ENCODE results near the gene DEPDC1B. TPM values are rescaled to one million over a fixed set of nuclear protein-coding genes. Genes with fewer than 3 reads are reported as not detected.

DEPDC1B gene
- total RNA-seq, 3 donors from 2014 or later: under 0.01 to 1.1 (median 0.29) TPM

DNA sequence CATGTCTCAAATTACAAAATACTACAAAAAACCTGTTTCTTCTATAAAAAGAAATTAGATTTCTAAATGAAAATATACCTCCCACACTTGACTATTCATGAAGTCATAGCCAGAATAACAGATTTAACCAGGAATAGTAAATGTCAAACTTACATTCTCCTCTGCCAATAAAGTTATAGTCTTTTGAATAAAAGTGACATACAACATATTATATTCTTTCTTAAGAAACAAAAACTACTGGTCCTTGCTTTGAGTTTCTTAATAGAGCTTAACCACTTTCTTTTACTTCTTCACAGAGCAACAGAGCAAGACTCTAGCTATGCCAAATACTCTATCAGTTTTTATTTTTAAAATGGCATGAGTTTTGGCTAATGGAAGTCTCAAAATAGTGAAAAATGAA lies 61.7 kb downstream of the DEPDC1B start:
- no peak for TF ChIP-seq POLR2A (IDR thresholded peaks at IDR 0.05)
- Histone ChIP-seq H3K4me1 (no peaks in the 10 kb centered on the region), H3K9me3 (no peaks in the 10 kb centered on the region), H3K27me3 (no peaks in the 10 kb centered on the region), H3K4me3 (no peak overlapping the region), H3K36me3 (no peaks in the 10 kb centered on the region), H3K27ac (no peak overlapping the region)
- no peak for DNase-seq (ENCODE audit: low spot score in 2 of 2)
- intact Hi-C loops (cut with DNase I; ENCODE audit: low total_unique reads): no loop called here

- no peaks in the 10 kb centered on the region for H3K9me3 ChIP-seq
- intact Hi-C loops (cut with DNase I; ENCODE audit: low total_unique reads): loop anchor here (2.0 kb wide), 1 partner anchor 22 kb away; no protein-coding TSS in a partner anchor
- no peak for TF ChIP-seq POLR2AphosphoS5 (IDR thresholded peaks at IDR 0.05)
- TF ChIP-seq CTCF (IDR thresholded peaks at IDR 0.05): no peak
- TF ChIP-seq POLR2A (IDR thresholded peaks at IDR 0.05): no peak
- no peak for DNase-seq (ENCODE audit: low spot score in 2 of 2)
- H3K27me3 ChIP-seq: no peaks in the 10 kb centered on the region
- no peak overlapping the region for H3K4me3 ChIP-seq
- no peaks in the 10 kb centered on the region for H3K36me3 ChIP-seq
- no peak overlapping the region for H3K27ac ChIP-seq
- H3K4me1 ChIP-seq: no peaks in the 10 kb centered on the region
Observed at GRCh38 chr5:60636644-60637043, 63.3 kb downstream of the DEPDC1B start.

- Histone ChIP-seq H3K27me3 (no peaks in the 10 kb centered on the region), H3K9me3 (no peaks in the 10 kb centered on the region), H3K4me3 (no peak overlapping the region), H3K27ac (no peak overlapping the region), H3K4me1 (no peaks in the 10 kb centered on the region), H3K36me3 (no peaks in the 10 kb centered on the region)
- intact Hi-C loops (cut with DNase I; ENCODE audit: low total_unique reads): loop anchor here (2.0 kb wide), 1 partner anchor 21 kb away; no protein-coding TSS in a partner anchor
- TF ChIP-seq POLR2AphosphoS5 (IDR thresholded peaks at IDR 0.05) (no peak), CTCF (IDR thresholded peaks at IDR 0.05) (no peak), POLR2A (IDR thresholded peaks at IDR 0.05) (no peak)
- DNase-seq (ENCODE audit: low spot score in 2 of 2): no peak
Observed at GRCh38 chr5:60636001-60636400, 64.0 kb downstream of the DEPDC1B start.

- intact Hi-C loops (cut with DNase I; ENCODE audit: low total_unique reads): no loop called here
Observed at GRCh38 chr5:60634051-60634450, 65.9 kb downstream of the DEPDC1B start.

GRCh38 chr5:60633341-60633740 lies 66.6 kb downstream of the DEPDC1B start:
- no peak for DNase-seq (ENCODE audit: low spot score in 2 of 2)
- Histone ChIP-seq H3K4me3 (no peak overlapping the region), H3K27me3 (no peaks in the 10 kb centered on the region), H3K36me3 (no peaks in the 10 kb centered on the region), H3K9me3 (no peaks in the 10 kb centered on the region), H3K27ac (no peak overlapping the region), H3K4me1 (no peaks in the 10 kb centered on the region)
- TF ChIP-seq POLR2A (IDR thresholded peaks at IDR 0.05): no peak
- no peak for TF ChIP-seq CTCF (IDR thresholded peaks at IDR 0.05)
- TF ChIP-seq POLR2AphosphoS5 (IDR thresholded peaks at IDR 0.05): no peak
- intact Hi-C loops (cut with DNase I; ENCODE audit: low total_unique reads): no loop called here

More at GRCh38 chr5:60634051-60634450, 65.9 kb downstream of the DEPDC1B start:
- DNase-seq (ENCODE audit: low spot score in 2 of 2): no peak
- TF ChIP-seq POLR2A (IDR thresholded peaks at IDR 0.05): no peak
- TF ChIP-seq CTCF (IDR thresholded peaks at IDR 0.05): no peak
- TF ChIP-seq POLR2AphosphoS5 (IDR thresholded peaks at IDR 0.05): no peak
- no peaks in the 10 kb centered on the region for H3K36me3 ChIP-seq
- H3K9me3 ChIP-seq: no peaks in the 10 kb centered on the region
- H3K4me1 ChIP-seq: no peaks in the 10 kb centered on the region
- H3K27me3 ChIP-seq: no peaks in the 10 kb centered on the region
- H3K27ac ChIP-seq: no peak overlapping the region
- H3K4me3 ChIP-seq: no peak overlapping the region

GRCh38 chr5:60632153-60632552 lies 67.8 kb downstream of the DEPDC1B start:
- no peak for TF ChIP-seq CTCF (IDR thresholded peaks at IDR 0.05)
- no peak for TF ChIP-seq POLR2A (IDR thresholded peaks at IDR 0.05)
- TF ChIP-seq POLR2AphosphoS5 (IDR thresholded peaks at IDR 0.05): no peak
- intact Hi-C loops (cut with DNase I; ENCODE audit: low total_unique reads): no loop called here
- no peaks in the 10 kb centered on the region for H3K9me3 ChIP-seq
- no peaks in the 10 kb centered on the region for H3K4me1 ChIP-seq
- no peaks in the 10 kb centered on the region for H3K36me3 ChIP-seq
- H3K27me3 ChIP-seq: no peaks in the 10 kb centered on the region
- H3K27ac ChIP-seq: no peak overlapping the region
- DNase-seq (ENCODE audit: low spot score in 2 of 2): no peak
- H3K4me3 ChIP-seq: no peak overlapping the region
